Activated CD4-positive, alpha-beta T cell treated with anti-CD3 and anti-CD28 coated beads, Interleukin-2, amount 50 U/mL, for 24 hours (primary cell): ENCODE data around the gene TTBK2.
"Not testable (repeated sequence)": the region's sequence is repeated elsewhere in the genome, so short reads cannot be mapped to it uniquely, and the experiment has no call there.

Source experiments
- DNase-seq, 2 donors: peaks; one replicate each; pipeline ENCODE4 v3.0.0-alpha.2; 2020; ENCODE audit warnings: low read depth in 1 of 2, low spot score in 1 of 2

The TTBK2 gene

GRCh38 chr15:42920519-42921341 is at the start of gene TTBK2:
Gene TTBK2, minus strand, starts transcription at chr15:42920778. Its CDS starts 42,161 bp downstream, at chr15:42878617.
- DNase-seq: peak; percentile 95 to 97

GRCh38 chr15:42964476-42964875 is 43.9 kb upstream of the TTBK2 start:
- no peak for DNase-seq

GRCh38 chr15:42955518-42955917 is 34.9 kb upstream of the TTBK2 start:
- no peak for DNase-seq

GRCh38 chr15:42954291-42954690 is 33.7 kb upstream of the TTBK2 start:
- DNase-seq: no peak

- DNase-seq: not testable (repeated sequence)
Measured at GRCh38 chr15:42948898-42949297, 28.3 kb upstream of the TTBK2 start.

GRCh38 chr15:42940527-42940926 is 19.9 kb upstream of the TTBK2 start:
- DNase-seq: no peak

GRCh38 chr15:42939841-42940240 is 19.3 kb upstream of the TTBK2 start:
- no peak for DNase-seq

- no peak for DNase-seq
Measured at GRCh38 chr15:42937143-42937542, 16.6 kb upstream of the TTBK2 start.

- no peak for DNase-seq
Measured at GRCh38 chr15:42933886-42934667, 13.5 kb upstream of the TTBK2 start.

GRCh38 chr15:42932833-42933515 is 12.4 kb upstream of the TTBK2 start:
- DNase-seq: no peak

- no peak for DNase-seq
Measured at GRCh38 chr15:42931702-42932486, 11.3 kb upstream of the TTBK2 start.

- DNase-seq: no peak
Measured at GRCh38 chr15:42929306-42929848, 8.8 kb upstream of the TTBK2 start.

GRCh38 chr15:42921342-42921731 is 759 bp upstream of the TTBK2 start:
- DNase-seq: peak in 1 of 2 donors; percentile 17

GRCh38 chr15:42919799-42920518 is 619 bp downstream of the TTBK2 start:
- DNase-seq: peak in 1 of 2 donors; percentile 11

- no peak for DNase-seq
Measured at GRCh38 chr15:42919308-42919707, 1.3 kb downstream of the TTBK2 start.

GRCh38 chr15:42918047-42918446 is 2.5 kb downstream of the TTBK2 start:
- no peak for DNase-seq

- no peak for DNase-seq
Measured at GRCh38 chr15:42915654-42916315, 4.8 kb downstream of the TTBK2 start.

- no peak for DNase-seq
Measured at GRCh38 chr15:42914728-42915497, 5.7 kb downstream of the TTBK2 start.
